ENCODE measurements around the gene MYOZ3. TPM values are rescaled to one million over a fixed set of nuclear protein-coding genes. Genes with fewer than 3 reads are reported as not detected.

The MYOZ3 gene
- total RNA-seq, 1 experiment from 2014 or later = 0.10 TPM

GRCh38 chr5:150613991-150614660 is 46.9 kb upstream of the MYOZ3 start:
- BruUV-seq (replicated peaks) = no TSS peak
- no peaks in the 10 kb centered on the region for H3K9me3 ChIP-seq (ENCODE audit: control insufficient read depth in 1 of 2, insufficient read depth in 1 of 2, low read depth in 1 of 2, low read length in 2 of 2)
- no peak overlapping the region for H2AFZ ChIP-seq (ENCODE audit: low read depth, low read length, poor library complexity, severe bottlenecking)
- 0 out of 2 replicates have a peak overlapping the region, but pooled peaks have one; percentile 53 for H3K4me2 ChIP-seq (ENCODE audit: low read length)
- ChIA-PET CTCF (interaction anchor here (0.6 kb wide), 1 partner anchor 16 kb away, joined by 5 read pairs; no protein-coding TSS in a partner anchor), RAD21 (ENCODE audit: low non-redundant PET in 1 of 2, low total read pairs in 2 of 2, uncharacterized antibody in 2 of 2, unreplicated experiment in 2 of 2) (no interaction called here), POLR2A (no interaction called here)
- H3K36me3 ChIP-seq (ENCODE audit: control insufficient read depth in 1 of 2, insufficient read depth in 2 of 2, low read length in 2 of 2) = no peaks in the 10 kb centered on the region
- no peak overlapping the region for H3K27ac ChIP-seq (ENCODE audit: low read depth, low read length)
- H4K20me1 ChIP-seq (ENCODE audit: insufficient read depth) = no peaks in the 10 kb centered on the region
- no peak overlapping the region for H3K9ac ChIP-seq (ENCODE audit: low read length)
- no peak for TF ChIP-seq ATF3 (IDR thresholded peaks at IDR 0.05)
- TF ChIP-seq, protein P1, sequence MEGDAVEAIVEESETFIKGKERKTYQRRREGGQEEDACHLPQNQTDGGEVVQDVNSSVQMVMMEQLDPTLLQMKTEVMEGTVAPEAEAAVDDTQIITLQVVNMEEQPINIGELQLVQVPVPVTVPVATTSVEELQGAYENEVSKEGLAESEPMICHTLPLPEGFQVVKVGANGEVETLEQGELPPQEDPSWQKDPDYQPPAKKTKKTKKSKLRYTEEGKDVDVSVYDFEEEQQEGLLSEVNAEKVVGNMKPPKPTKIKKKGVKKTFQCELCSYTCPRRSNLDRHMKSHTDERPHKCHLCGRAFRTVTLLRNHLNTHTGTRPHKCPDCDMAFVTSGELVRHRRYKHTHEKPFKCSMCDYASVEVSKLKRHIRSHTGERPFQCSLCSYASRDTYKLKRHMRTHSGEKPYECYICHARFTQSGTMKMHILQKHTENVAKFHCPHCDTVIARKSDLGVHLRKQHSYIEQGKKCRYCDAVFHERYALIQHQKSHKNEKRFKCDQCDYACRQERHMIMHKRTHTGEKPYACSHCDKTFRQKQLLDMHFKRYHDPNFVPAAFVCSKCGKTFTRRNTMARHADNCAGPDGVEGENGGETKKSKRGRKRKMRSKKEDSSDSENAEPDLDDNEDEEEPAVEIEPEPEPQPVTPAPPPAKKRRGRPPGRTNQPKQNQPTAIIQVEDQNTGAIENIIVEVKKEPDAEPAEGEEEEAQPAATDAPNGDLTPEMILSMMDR (IDR thresholded peaks at IDR 0.05 in 2 of 3, conservative IDR thresholded peaks at IDR 0.05 in 1 of 3; ENCODE audit: borderline replicate concordance in 1 of 3, insufficient read depth in 1 of 3, low read depth in 2 of 3, low read length in 2 of 3) = peak in 2 of 3 experiments; percentile 39 to 60; a peak in 3 of 6 replicates
- no peaks in the 10 kb centered on the region for H3K9me2 ChIP-seq (ENCODE audit: insufficient read depth)
- H3K4me3 ChIP-seq (replicated peaks in 1 of 2; ENCODE audit: low read depth in 1 of 2, low read length in 2 of 2) = no peak overlapping the region
- peaks cover 29 to 36% of the 10 kb centered on the region in 2 experiments for H3K4me1 ChIP-seq (ENCODE audit: control insufficient read depth in 1 of 2, insufficient read depth in 2 of 2, low read length in 2 of 2)
- ATAC-seq = peak; percentile 50
- no peaks in the 10 kb centered on the region for H3K79me2 ChIP-seq (ENCODE audit: insufficient read depth, low read length)
- intact Hi-C loops (cut with micrococcal nuclease) = no loop called here
- DNase-seq (ENCODE audit: low read depth, low spot score) = no peak
- no peaks in the 10 kb centered on the region for H3K27me3 ChIP-seq (ENCODE audit: insufficient read depth, low read length)

DNA sequence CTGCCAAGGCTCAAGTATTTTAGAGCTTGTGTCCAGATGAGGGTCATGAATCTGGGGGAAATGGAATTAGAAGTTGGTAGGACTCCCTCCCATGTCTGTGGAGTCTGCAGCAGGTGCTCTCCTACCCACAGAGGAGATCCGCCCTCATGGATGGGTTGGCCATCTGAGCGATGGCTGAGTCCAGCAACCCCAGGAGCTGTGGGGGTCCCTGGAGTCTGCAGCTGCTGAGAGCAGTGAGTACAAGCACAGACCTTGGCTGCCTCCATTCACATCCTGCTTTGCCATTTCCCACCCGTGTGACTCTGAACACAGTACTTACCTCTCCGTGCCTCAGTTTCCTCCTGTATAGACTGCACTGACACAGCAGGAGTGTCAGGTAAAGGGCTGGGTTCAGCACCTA is 46.4 kb upstream of the MYOZ3 start:
- no peak overlapping the region for H3K9ac ChIP-seq (ENCODE audit: low read length)
- no peaks in the 10 kb centered on the region for H4K20me1 ChIP-seq (ENCODE audit: insufficient read depth)
- H3K27me3 ChIP-seq (ENCODE audit: insufficient read depth, low read length) = no peaks in the 10 kb centered on the region
- TF ChIP-seq CBX3 (IDR thresholded peaks at IDR 0.05; ENCODE audit: low read depth) (no peak), CEBPB (IDR thresholded peaks at IDR 0.05; ENCODE audit: low read depth) (no peak), FOSL1 (IDR thresholded peaks at IDR 0.05; ENCODE audit: low read depth) (no peak), EZH2phosphoT487 (IDR thresholded peaks at IDR 0.05; ENCODE audit: borderline replicate concordance) (no peak), EZH2 (IDR thresholded peaks at IDR 0.05) (no peak), ZFX (IDR thresholded peaks at IDR 0.05) (no peak), ELF1 (IDR thresholded peaks at IDR 0.05; ENCODE audit: borderline replicate concordance, low read depth) (no peak), YY1 (IDR thresholded peaks at IDR 0.05; ENCODE audit: extremely low read depth, insufficient replicate concordance, low read depth, low read length) (no peak), MAX (IDR thresholded peaks at IDR 0.05) (no peak), ZNF274 (IDR thresholded peaks at IDR 0.05; ENCODE audit: low read depth, low read length) (no peak), SP1 (IDR thresholded peaks at IDR 0.05; ENCODE audit: low read depth) (no peak), JUND (IDR thresholded peaks at IDR 0.05) (no peak), POLR2AphosphoS5 (IDR thresholded peaks at IDR 0.05; ENCODE audit: low read depth, low read length) (no peak), TCF7L2 (IDR thresholded peaks at IDR 0.05; ENCODE audit: borderline replicate concordance, extremely low read depth, insufficient read depth, insufficient read length) (no peak)
- DNase-seq (ENCODE audit: low read depth, low spot score) = no peak
- no peak overlapping the region for H3K4me3 ChIP-seq (replicated peaks in 1 of 2; ENCODE audit: low read depth in 1 of 2, low read length in 2 of 2)
- no peak overlapping the region for H3K27ac ChIP-seq (ENCODE audit: low read depth, low read length)
- no peaks in the 10 kb centered on the region for H3K79me2 ChIP-seq (ENCODE audit: insufficient read depth, low read length)
- no peak overlapping the region for H2AFZ ChIP-seq (ENCODE audit: low read depth, low read length, poor library complexity, severe bottlenecking)
- BruUV-seq (replicated peaks) = no TSS peak
- no peaks in the 10 kb centered on the region for H3K9me3 ChIP-seq (ENCODE audit: control insufficient read depth in 1 of 2, insufficient read depth in 1 of 2, low read depth in 1 of 2, low read length in 2 of 2)
- peak; percentile 15; the same call in 1 of the 2 replicates for ATAC-seq
- CTCF ChIA-PET = no interaction called here
- no peaks in the 10 kb centered on the region for H3K9me2 ChIP-seq (ENCODE audit: insufficient read depth)
- H3K4me1 ChIP-seq (ENCODE audit: control insufficient read depth in 1 of 2, insufficient read depth in 2 of 2, low read length in 2 of 2) = peaks cover 29 to 36% of the 10 kb centered on the region in 2 experiments
- no peaks in the 10 kb centered on the region for H3K36me3 ChIP-seq (ENCODE audit: control insufficient read depth in 1 of 2, insufficient read depth in 2 of 2, low read length in 2 of 2)
- RAD21 ChIA-PET (ENCODE audit: low non-redundant PET in 1 of 2, low total read pairs in 2 of 2, uncharacterized antibody in 2 of 2, unreplicated experiment in 2 of 2) = no interaction called here
- POLR2A ChIA-PET = no interaction called here
- H3K4me2 ChIP-seq (ENCODE audit: low read length) = peak overlapping the region; percentile 53
- intact Hi-C loops (cut with micrococcal nuclease) = no loop called here

Measured in HCT116 (cell line).